ENCODE measurements around the gene NINL.

DNA sequence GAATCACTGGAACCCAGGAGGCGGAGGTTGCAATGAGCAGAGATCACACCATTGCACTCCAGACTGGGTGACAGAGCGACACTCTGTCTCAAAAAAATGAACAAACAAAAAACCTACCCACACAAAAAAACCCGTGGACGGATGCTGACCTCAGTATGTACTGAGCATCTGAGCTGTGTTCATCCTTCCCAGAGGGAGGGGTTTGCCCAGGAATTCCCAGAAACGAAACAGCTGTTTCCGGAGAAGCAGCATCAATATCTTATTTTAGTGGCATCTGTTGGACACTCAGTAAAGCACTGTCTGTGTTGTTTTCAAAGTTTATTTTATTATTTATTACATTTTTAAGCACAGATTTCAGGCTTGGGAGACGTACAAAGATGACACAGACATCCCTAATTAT is 19.8 kb upstream of the NINL start:
- TF ChIP-seq POLR2A (IDR thresholded peaks at IDR 0.05) (no peak), CTCF (IDR thresholded peaks at IDR 0.05) (no peak)
